ENCODE results near the gene TAF9B.

GRCh38 chrX:78116766-78117165, 22.7 kb downstream of the TAF9B start:
- TF ChIP-seq EZH2phosphoT487 (IDR thresholded peaks at IDR 0.05; ENCODE audit: insufficient read depth, low read depth) (no peak), EZH2 (IDR thresholded peaks at IDR 0.05; ENCODE audit: insufficient read depth, poor library complexity, severe bottlenecking) (no peak)
